GM18909 (cell line): ENCODE data around the gene IGFBP6.

Experiments
- ATAC-seq: cut with Tn5 transposase; IDR thresholded peaks from one replicate; pipeline ENCODE4 v1.9.1; 2021; ENCODE audit warnings: mild to moderate bottlenecking; ENCODE audit not compliant: unreplicated experiment, poor library complexity

Gene IGFBP6

GRCh38 chr12:53113951-53114350 lies 16.5 kb downstream of the IGFBP6 start:
- ATAC-seq: no peak

GRCh38 chr12:53115112-53115890 lies 17.8 kb downstream of the IGFBP6 start:
- no peak for ATAC-seq

GRCh38 chr12:53115891-53116648 lies 18.6 kb downstream of the IGFBP6 start:
- ATAC-seq: no peak

GRCh38 chr12:53118751-53119300 lies 21.4 kb downstream of the IGFBP6 start:
- ATAC-seq: no peak

- no peak for ATAC-seq
Observed at GRCh38 chr12:53120685-53121525, 23.4 kb downstream of the IGFBP6 start.

GRCh38 chr12:53122961-53123468 lies 25.5 kb downstream of the IGFBP6 start:
- ATAC-seq: no peak

GRCh38 chr12:53123578-53124351 lies 26.3 kb downstream of the IGFBP6 start:
- ATAC-seq: no peak

- ATAC-seq: no peak
Observed at GRCh38 chr12:53124352-53124723, 26.9 kb downstream of the IGFBP6 start.

- ATAC-seq: no peak
Observed at GRCh38 chr12:53127169-53127568, 29.7 kb downstream of the IGFBP6 start.

GRCh38 chr12:53128780-53129569 lies 31.5 kb downstream of the IGFBP6 start:
- ATAC-seq: no peak

- no peak for ATAC-seq
Observed at GRCh38 chr12:53131844-53132243, 34.4 kb downstream of the IGFBP6 start.

- no peak for ATAC-seq
Observed at GRCh38 chr12:53133722-53134121, 36.3 kb downstream of the IGFBP6 start.

GRCh38 chr12:53143355-53143754 lies 45.9 kb downstream of the IGFBP6 start:
- no peak for ATAC-seq

GRCh38 chr12:53145383-53146260 lies 48.2 kb downstream of the IGFBP6 start:
- ATAC-seq: no peak

GRCh38 chr12:53147181-53147580 lies 49.7 kb downstream of the IGFBP6 start:
- no peak for ATAC-seq

- no peak for ATAC-seq
Observed at GRCh38 chr12:53147653-53148052, 50.2 kb downstream of the IGFBP6 start.

- ATAC-seq: no peak
Observed at GRCh38 chr12:53151039-53151438, 53.6 kb downstream of the IGFBP6 start.
